GM18858 (cell line): ENCODE data around the gene MS4A3.
"Not testable (repeated sequence)": the region's sequence is repeated elsewhere in the genome, so short reads cannot be mapped to it uniquely, and the experiment has no call there.

Experiments used
- ATAC-seq: cut with Tn5 transposase; IDR thresholded peaks from one replicate; pipeline ENCODE4 v1.9.1; 2021; ENCODE audit not compliant: unreplicated experiment

Gene MS4A3

DNA sequence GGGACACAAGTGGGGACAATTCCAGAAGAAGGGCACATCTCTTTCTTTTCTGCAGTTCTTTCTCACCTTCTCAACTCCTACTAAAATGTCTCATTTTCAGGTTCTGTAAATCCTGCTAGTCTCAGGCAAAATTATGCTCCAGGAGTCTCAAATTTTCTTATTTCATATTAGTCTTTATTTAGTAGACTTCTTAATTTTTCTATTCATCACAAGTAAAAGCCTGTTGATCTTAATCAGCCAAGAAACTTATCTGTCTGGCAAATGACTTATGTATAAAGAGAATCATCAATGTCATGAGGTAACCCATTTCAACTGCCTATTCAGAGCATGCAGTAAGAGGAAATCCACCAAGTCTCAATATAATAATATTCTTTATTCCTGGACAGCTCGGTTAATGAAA lies 31.9 kb downstream of the MS4A3 start, which contains the start of gene MS4A2:
TSS of gene MS4A2 (plus strand) at position 301 of the 400 bp plus-strand sequence. CDS start 102 bp downstream, outside the sequence.
- ATAC-seq, result no peak

DNA sequence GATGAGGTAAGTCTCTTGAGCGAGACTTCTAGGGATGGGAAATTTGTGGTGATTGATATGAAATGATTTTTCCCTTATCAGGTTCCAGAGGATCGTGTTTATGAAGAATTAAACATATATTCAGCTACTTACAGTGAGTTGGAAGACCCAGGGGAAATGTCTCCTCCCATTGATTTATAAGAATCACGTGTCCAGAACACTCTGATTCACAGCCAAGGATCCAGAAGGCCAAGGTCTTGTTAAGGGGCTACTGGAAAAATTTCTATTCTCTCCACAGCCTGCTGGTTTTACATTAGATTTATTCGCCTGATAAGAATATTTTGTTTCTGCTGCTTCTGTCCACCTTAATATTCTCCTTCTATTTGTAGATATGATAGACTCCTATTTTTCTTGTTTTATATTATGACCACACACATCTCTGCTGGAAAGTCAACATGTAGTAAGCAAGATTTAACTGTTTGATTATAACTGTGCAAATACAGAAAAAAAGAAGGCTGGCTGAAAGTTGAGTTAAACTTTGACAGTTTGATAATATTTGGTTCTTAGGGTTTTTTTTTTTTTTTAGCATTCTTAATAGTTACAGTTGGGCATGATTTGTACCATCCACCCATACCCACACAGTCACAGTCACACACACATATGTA lies 39.1 kb downstream of the MS4A3 start:
- ATAC-seq, result no peak

DNA sequence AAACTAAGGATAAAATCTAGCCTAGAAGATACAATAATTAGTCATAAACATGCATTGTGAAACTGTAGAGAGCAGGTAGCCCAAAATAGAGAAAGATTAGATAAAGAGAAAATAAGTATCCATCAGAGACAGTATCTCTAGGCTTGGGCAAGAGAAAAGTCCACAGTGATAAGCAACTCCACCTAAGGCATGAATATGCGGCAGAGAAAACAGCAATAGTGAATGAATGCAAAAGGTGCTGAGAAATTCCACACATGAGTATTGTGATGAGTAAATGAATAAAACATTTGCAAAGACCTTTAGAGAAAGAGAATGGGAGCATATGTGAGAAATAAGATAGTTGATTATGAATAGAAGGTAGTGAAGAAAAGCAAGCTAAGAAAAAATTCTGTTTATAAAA lies 40.7 kb downstream of the MS4A3 start:
- no peak for ATAC-seq

DNA sequence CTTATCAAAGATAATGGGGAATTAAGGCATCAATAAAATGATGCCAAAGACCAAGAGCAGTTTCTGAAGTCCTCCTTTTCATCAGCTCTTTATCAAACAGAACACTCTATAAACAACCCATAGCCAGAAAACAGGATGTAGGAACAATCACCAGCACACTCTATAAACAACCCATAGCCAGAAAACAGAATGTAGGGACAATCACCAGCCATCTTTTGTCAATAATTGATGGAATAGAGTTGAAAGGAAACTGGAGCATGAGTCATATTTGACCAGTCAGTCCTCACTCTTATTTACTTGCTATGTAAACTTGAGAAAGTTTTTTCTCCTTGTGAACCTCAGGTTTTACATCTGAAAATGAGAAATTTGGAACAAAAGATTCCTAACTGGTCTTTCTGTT lies 42.0 kb downstream of the MS4A3 start:
- ATAC-seq, result no peak

DNA sequence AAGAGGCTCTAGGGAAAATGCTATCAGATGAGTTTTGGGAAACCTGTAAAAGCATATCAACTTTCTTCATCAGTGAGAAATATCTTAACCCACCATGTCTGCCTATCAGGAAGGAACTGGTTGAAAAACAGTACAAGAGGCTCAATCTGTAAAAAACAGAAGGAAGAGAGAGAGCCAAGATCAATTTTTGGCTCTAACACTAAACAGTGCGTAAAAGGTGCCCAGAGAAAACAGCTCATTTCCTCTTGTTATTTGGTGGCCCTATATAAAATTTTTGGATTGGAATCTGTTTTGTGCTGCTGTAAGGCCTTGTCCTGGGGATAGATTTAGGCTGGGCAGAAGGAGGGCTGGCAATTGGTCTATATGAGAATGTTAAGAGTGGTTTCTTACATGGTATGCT lies 44.1 kb downstream of the MS4A3 start:
- ATAC-seq, result no peak

DNA sequence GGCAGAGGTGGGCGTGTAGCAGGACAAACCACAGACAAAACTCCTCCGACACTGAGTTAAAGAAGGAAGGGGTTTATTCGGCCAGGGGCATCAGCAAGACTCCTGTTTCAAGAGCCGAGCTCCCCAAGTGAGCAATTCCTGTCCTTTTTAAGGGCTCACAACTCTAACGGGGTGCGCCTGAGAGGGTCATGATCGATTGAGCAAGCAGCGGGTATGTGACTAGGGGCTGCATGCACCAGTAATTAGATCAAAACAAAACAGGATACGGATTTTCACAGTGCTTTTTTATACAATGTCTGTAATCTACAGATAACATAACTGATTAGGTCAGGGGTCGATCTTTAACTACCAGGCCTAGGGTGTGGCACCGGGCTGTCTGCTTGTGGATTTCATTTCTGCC lies 44.9 kb downstream of the MS4A3 start:
- ATAC-seq, result not testable (repeated sequence)

DNA sequence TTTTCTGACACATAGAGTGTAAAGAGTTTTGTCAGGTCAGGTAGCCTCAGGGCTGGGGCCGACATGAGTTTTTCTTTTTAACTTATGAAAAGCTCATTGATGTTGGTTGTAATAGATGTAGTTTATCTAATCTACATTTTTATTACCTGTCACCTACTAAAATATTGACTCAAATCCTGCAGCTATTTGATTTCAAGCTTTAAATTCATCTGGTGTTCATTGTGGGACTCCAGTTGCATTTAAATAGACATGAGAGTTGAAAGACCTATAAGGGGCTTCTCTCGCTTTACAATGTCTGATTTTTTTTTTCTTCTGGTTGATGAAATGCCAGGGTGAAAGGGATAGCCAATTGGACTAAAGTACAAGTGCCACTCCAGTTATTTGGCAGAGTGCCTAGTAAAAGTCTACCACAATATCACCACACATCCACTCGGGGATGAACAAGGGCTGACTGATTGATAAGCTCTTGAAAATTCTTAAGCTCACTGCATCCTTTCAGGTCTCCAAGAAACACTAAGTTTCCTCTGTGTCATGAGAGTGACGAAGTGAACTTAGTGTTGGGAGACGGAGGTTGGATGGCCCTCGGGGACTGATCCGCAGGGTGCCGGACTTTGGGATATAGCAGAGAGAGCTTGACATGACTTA lies 48.1 kb downstream of the MS4A3 start:
- ATAC-seq, result not testable (repeated sequence)

DNA sequence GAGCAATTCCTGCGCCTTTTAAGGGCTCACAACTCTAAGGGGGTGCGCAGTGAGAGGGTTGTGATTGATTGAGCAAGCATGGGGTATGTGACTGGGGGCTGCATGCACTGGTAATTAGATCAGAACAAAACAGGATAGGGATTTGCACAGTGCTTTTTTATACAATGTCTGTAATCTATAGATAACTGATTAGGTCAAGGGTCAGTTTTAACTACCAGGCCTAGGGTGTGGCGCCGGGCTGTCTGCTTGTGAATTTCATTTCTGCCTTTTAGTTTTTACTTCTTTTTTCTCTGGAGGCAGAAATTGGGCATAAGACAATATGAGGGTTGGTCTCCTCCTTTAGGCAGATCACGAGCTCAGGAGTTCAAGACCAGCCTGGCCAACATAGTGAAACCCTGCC lies 52.2 kb downstream of the MS4A3 start:
- ATAC-seq, result not testable (repeated sequence)

DNA sequence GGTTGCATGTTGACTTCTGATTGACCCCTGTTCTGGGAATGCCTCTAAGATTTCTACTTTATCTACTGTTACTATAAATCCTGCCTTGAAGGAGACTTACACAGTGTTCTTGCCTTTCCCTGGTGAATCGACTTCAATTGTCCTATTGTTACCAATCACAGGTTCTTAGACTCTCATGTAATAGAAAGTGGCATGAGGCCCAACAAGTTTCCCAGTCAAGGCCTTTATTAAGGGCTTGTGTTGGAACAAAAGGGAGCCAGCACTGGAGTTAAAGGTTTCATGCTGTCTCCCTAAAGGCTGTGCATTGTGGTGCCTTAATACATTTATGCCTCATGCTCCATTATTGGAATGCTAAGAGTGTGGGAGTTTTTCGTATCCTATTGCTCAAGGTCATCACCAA lies 55.3 kb downstream of the MS4A3 start:
- no peak for ATAC-seq

DNA sequence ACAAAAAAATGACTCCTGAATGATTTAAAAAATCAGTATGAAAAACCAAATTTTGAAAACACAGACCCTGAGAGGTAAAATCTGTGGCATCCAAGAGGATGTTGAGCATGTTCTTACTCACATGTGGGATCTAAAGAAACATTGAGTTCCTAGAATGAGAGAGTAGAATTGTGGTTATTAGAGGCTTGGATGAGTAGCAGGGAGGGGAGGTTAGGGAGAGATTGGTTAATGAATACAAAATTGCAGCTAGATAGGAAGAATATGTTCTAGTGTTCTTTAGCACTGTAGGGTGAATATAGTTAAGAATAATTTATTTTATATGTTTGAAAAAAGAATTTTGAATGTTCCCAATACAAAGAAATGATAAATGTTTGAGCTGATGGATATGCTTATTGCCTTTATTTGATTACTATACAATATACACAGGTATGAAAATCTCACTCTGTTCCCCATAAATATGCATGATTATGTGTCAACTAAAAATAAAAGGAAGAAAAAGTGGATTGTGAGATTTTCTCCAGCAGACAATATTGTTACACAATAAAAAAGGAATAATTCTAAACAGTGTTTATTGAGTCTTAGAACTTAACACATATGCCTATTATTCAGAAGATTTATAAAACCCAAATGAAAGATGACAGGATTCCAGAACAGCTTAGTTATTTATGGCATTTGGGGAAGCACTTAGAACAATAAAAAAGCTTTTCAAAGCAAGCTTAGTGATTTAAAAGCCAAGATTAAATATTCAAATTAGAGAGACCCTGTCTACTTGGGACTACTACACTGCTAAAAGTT lies 60.7 kb downstream of the MS4A3 start:
- ATAC-seq, result no peak

DNA sequence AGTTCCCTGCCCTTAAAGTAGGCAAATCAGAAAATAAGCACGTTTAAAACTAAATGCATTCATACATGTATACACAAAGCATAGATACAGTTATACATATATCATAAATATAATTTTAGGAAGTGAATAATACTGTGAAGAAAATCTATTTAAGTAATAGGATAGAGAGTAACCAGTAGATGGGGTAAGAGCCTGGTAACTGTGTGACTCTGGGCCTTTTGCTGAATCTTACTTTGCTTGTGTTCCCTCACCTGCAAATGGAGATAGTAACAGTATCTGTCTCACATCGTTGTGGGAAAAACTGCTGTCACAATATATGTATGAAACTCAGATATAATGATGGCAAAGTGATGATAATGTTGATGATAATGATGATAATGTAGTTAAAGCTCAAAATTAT lies 61.9 kb downstream of the MS4A3 start:
- no peak for ATAC-seq

DNA sequence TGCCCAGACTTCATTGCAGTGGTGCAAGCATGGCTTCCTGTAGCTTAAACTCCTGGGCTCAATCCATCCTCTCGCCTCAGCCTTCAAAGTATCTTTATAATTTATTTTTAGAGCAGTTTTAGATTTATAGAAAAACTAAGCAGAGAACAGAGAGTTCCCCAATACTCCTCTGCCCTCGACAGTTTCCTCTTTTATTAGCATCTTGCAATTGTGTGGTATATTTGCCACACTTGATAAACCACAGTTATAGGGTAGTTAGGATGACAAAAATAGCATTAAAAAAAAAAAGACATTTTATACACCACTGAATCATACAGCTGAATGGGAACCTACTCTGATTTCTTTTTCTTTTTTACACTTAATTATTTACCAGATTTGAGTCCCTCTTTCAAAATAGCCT lies 63.2 kb downstream of the MS4A3 start:
- no peak for ATAC-seq
